Fibroblast of lung (primary cell): Measurements from ENCODE around the gene ITGA3. TPM values are rescaled to one million over a fixed set of nuclear protein-coding genes. Genes with fewer than 3 reads are reported as not detected.

Source experiments
- DNase-seq, 2 donors: peaks; one replicate each; pipeline versions ENCODE4 v3.0.0 to v3.0.0-alpha.2; 2010; ENCODE audit warnings: low read depth in 2 of 2
- H2AFZ ChIP-seq: 2 replicates; pipeline ENCODE4 v1.5.1; 2012; ENCODE audit warnings: low read length, control low read depth, inconsistent platforms
- H3K27ac ChIP-seq: 2 replicates; pipeline ENCODE4 v1.5.1; 2011; ENCODE audit warnings: low read length, control low read depth; ENCODE audit not compliant: insufficient read depth
- H3K27me3 ChIP-seq: 2 replicates; pipeline ENCODE4 v1.5.1; 2011; ENCODE audit warnings: mild to moderate bottlenecking, low read length; ENCODE audit not compliant: control insufficient read depth, insufficient read depth
- H3K36me3 ChIP-seq: 2 replicates; pipeline ENCODE4 v1.5.1; 2011; ENCODE audit warnings: low read length; ENCODE audit not compliant: control insufficient read depth, insufficient read depth
- H3K4me1 ChIP-seq: 2 replicates; pipeline ENCODE4 v1.5.1; 2011; ENCODE audit warnings: low read length; ENCODE audit not compliant: control insufficient read depth, insufficient read depth; ENCODE audit errors: extremely low read depth
- H3K4me2 ChIP-seq: 2 replicates; pipeline ENCODE4 v1.5.1; 2011; ENCODE audit warnings: low read length, control low read depth; ENCODE audit not compliant: insufficient read depth; ENCODE audit errors: extremely low read depth
- H3K4me3 ChIP-seq, 4 experiments: fragments of 200-600 bp in 1 of 4; sonication (generic) in 1 of 4; replicated peaks in 1 of 4; 2 replicates each; pipeline ENCODE4 v1.5.1; 2011 to 2016; ENCODE audit warnings: low read length in 4 of 4, low read depth in 3 of 4, mild to moderate bottlenecking in 3 of 4, control low read depth in 2 of 4, inconsistent platforms in 1 of 4, mixed read lengths in 1 of 4; ENCODE audit not compliant: insufficient read depth in 1 of 4; ENCODE audit errors: control extremely low read depth in 1 of 4
- H3K79me2 ChIP-seq: 2 replicates; pipeline ENCODE4 v1.5.1; 2012; ENCODE audit warnings: mild to moderate bottlenecking, low read length, inconsistent platforms; ENCODE audit not compliant: control insufficient read depth, insufficient read depth
- H3K9ac ChIP-seq: 2 replicates; pipeline ENCODE4 v1.5.1; 2011; ENCODE audit warnings: mild to moderate bottlenecking, low read length, control low read depth; ENCODE audit not compliant: insufficient read depth
- H3K9me3 ChIP-seq: 2 replicates; pipeline ENCODE4 v1.5.1; 2012; ENCODE audit warnings: low read depth, low read length; ENCODE audit not compliant: control insufficient read depth, insufficient read depth
- H4K20me1 ChIP-seq: 2 replicates; pipeline ENCODE4 v1.5.1; 2011; ENCODE audit warnings: low read length; ENCODE audit not compliant: control insufficient read depth, insufficient read depth; ENCODE audit errors: extremely low read depth
- EZH2 ChIP-seq: IDR thresholded peaks from 2 replicates; pipeline ENCODE4 v1.5.1; 2012; ENCODE audit warnings: low read length, control low read depth, mild to moderate bottlenecking; ENCODE audit errors: missing control alignments
- polyA plus RNA-seq, 2 donors: library from polyadenylated mRNA; depleted of rRNA in 1 of 2; stranded (reverse) in 1 of 2; unstranded in 1 of 2; fragments of >200 nt; gene quantifications; 2 replicates each; pipeline ENCODE4 v1.2.1, GENCODE V29; 2011 to 2012; ENCODE audit warnings: missing spikeins in 1 of 2
- total RNA-seq: library from RNA; depleted of rRNA; stranded (reverse); fragments of >200 nt; gene quantifications from 2 replicates; pipeline ENCODE4 v1.2.1, GENCODE V29; 2014
- TF ChIP-seq, protein P1 (sequence below), 2 donors: IDR thresholded peaks in 1 of 2; conservative IDR thresholded peaks in 1 of 2; 1 replicate in 1 of 2; 2 replicates in 1 of 2; pipeline ENCODE4 v1.5.1; 2011 to 2012; ENCODE audit warnings: low read length in 2 of 2, control low read depth in 1 of 2, inconsistent platforms in 1 of 2, low read depth in 1 of 2, mild to moderate bottlenecking in 1 of 2

Gene ITGA3
- total and polyA plus RNA-seq, 2 donors (not counting 1 experiment from before 2014, with no cell fraction given): 67.3 to 269 TPM

DNA sequence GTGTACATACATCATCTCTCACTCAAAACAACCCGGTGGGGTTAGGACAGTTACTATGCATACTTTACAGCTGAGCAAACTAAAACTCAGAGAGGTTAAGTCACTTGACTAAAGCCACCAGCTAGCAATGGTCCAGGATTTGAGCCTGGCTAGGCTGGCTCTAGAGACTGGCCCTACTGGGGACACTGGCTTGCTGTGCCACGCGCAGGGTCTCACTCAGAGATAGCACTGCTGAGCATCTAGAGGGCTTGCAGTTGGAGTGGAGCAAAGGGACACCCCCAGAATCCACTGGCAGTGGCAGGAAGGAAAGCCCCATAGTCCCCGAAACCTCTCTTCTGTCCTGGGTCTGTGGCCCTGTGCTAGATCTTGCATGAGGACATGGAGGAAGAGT lies 62.9 kb downstream of the ITGA3 start:
- Histone ChIP-seq H3K9me3 (no peaks in the 10 kb centered on the region), H3K27me3 (peaks cover 3% of the 10 kb centered on the region)

DNA sequence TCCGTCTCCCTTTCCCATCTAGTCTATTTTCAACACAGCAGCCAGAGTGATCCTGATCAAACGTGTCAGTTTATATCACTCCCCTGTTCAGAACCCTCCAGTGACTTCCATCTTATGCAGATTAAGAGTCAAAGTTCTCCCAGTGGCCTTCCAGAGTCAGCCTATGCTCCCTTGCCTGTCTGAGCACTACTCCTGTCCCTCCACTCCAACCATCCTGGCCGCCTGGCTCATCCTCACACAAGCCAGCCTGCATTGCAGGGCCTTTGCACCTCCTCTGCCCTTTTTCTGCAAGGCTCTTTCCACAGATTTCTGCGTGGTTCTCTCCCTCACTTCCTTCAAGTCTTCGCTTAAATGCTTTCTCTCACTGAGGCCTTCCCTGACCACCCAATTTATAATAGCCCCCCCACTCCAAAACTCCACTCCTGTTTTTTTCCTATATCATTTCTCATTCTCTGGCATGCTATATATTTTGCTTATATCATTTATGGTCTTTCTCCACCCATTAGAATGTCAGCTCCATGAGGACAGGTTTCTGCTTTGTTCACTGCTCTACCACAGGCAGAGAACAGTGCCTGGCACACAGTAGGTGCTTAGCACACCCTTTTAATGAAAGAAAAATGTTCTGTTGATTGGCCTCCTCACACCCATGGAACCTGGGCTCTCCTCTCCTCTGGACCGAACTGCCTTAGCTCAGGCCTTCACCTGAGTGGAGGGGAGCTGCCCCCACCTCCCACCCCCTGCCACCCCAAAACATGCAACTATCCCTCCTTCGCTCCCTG lies 64.8 kb downstream of the ITGA3 start:
- Histone ChIP-seq H3K27me3 (peaks cover 3% of the 10 kb centered on the region), H2AFZ (no peak overlapping the region), H3K4me2 (no peak overlapping the region), H3K4me1 (no peaks in the 10 kb centered on the region), H3K4me3 (no peak overlapping the region), H4K20me1 (no peaks in the 10 kb centered on the region), H3K9ac (no peak overlapping the region), H3K9me3 (no peaks in the 10 kb centered on the region), H3K27ac (no peak overlapping the region), H3K79me2 (no peaks in the 10 kb centered on the region), H3K36me3 (no peaks in the 10 kb centered on the region)
- DNase-seq: no peak
- TF ChIP-seq, protein P1, sequence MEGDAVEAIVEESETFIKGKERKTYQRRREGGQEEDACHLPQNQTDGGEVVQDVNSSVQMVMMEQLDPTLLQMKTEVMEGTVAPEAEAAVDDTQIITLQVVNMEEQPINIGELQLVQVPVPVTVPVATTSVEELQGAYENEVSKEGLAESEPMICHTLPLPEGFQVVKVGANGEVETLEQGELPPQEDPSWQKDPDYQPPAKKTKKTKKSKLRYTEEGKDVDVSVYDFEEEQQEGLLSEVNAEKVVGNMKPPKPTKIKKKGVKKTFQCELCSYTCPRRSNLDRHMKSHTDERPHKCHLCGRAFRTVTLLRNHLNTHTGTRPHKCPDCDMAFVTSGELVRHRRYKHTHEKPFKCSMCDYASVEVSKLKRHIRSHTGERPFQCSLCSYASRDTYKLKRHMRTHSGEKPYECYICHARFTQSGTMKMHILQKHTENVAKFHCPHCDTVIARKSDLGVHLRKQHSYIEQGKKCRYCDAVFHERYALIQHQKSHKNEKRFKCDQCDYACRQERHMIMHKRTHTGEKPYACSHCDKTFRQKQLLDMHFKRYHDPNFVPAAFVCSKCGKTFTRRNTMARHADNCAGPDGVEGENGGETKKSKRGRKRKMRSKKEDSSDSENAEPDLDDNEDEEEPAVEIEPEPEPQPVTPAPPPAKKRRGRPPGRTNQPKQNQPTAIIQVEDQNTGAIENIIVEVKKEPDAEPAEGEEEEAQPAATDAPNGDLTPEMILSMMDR (conservative IDR thresholded peaks at IDR 0.05 in 1 of 2, IDR thresholded peaks at IDR 0.05 in 1 of 2; ENCODE audit: low read depth in 1 of 2, low read length in 2 of 2): no peak
- TF ChIP-seq EZH2: no peak

More for the DNA sequence above, 62.9 kb downstream of the ITGA3 start:
- Histone ChIP-seq H3K4me1 (no peaks in the 10 kb centered on the region), H3K79me2 (no peaks in the 10 kb centered on the region), H3K4me3 (no peak overlapping the region), H3K9ac (no peak overlapping the region), H3K36me3 (no peaks in the 10 kb centered on the region), H4K20me1 (no peaks in the 10 kb centered on the region), H2AFZ (no peak overlapping the region), H3K27ac (no peak overlapping the region), H3K4me2 (no peak overlapping the region)
- TF ChIP-seq, protein P1 (conservative IDR thresholded peaks at IDR 0.05 in 1 of 2, IDR thresholded peaks at IDR 0.05 in 1 of 2; ENCODE audit: low read depth in 1 of 2, low read length in 2 of 2): no peak
- no peak for TF ChIP-seq EZH2
- no peak for DNase-seq

DNA sequence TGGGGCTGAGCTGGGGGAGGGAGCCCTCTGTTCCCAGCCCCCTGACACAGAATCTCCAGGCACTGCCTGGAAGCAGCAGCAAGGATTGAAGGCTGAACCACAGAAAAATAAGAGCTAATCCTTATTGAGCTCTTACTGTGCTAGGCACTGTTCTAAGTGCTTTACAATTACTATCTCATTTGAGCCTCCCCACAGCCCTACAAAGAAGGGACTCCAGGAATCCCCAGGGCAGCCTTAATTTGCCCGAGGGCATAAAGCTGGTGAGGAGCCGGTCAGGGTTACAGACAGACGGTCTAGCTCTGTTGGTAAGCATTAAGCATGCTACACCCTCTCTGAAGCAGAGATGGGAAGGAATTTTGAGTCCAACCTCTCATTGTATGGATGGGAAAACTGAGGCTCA lies 67.0 kb downstream of the ITGA3 start:
- H3K4me1 ChIP-seq: no peaks in the 10 kb centered on the region
- no peak for TF ChIP-seq EZH2
- TF ChIP-seq, protein P1 (conservative IDR thresholded peaks at IDR 0.05 in 1 of 2, IDR thresholded peaks at IDR 0.05 in 1 of 2; ENCODE audit: low read depth in 1 of 2, low read length in 2 of 2): no peak
- no peak overlapping the region for H3K4me2 ChIP-seq
- H3K27ac ChIP-seq: no peak overlapping the region
- no peak overlapping the region for H3K4me3 ChIP-seq
- H2AFZ ChIP-seq: no peak overlapping the region
- H3K9ac ChIP-seq: no peak overlapping the region
- H3K9me3 ChIP-seq: no peaks in the 10 kb centered on the region
- H3K79me2 ChIP-seq: no peaks in the 10 kb centered on the region
- H3K27me3 ChIP-seq: peaks cover 3% of the 10 kb centered on the region
- no peaks in the 10 kb centered on the region for H3K36me3 ChIP-seq
- H4K20me1 ChIP-seq: no peaks in the 10 kb centered on the region
- no peak for DNase-seq
